HEK293 (cell line): ENCODE measurements around the gene AGBL3.

Source experiments
- GLIS1 ChIP-seq: fragments of 450-650 bp; formaldehyde crosslinking; IDR thresholded peaks from 2 replicates; pipeline ENCODE4 v1.5.1; 2016; ENCODE audit warnings: missing biosample characterization, missing genetic modification characterization
- MZF1 ChIP-seq: fragments of 450-650 bp; formaldehyde crosslinking; IDR thresholded peaks from 2 replicates; pipeline ENCODE4 v1.5.1; 2017; ENCODE audit warnings: missing biosample characterization, missing genetic modification characterization, borderline replicate concordance
- SETDB1 ChIP-seq: IDR thresholded peaks from one replicate; pipeline ENCODE4 v1.6.1; 2017; ENCODE audit warnings: mild to moderate bottlenecking, low read length, moderate library complexity, mixed read lengths; ENCODE audit not compliant: insufficient read length
- TRIM28 ChIP-seq: IDR thresholded peaks from 2 replicates; pipeline ENCODE4 v1.6.1; 2011; ENCODE audit warnings: low read length, control low read depth, borderline replicate concordance
- ZBTB10 ChIP-seq: fragments of 450-650 bp; formaldehyde crosslinking; IDR thresholded peaks from 2 replicates; pipeline ENCODE4 v1.5.1; 2016; ENCODE audit warnings: missing biosample characterization, missing genetic modification characterization
- ZBTB20 ChIP-seq: fragments of 450-650 bp; formaldehyde crosslinking; IDR thresholded peaks from 2 replicates; pipeline ENCODE4 v1.5.1; 2016; ENCODE audit warnings: missing biosample characterization, missing genetic modification characterization
- ZBTB8A ChIP-seq: fragments of 450-650 bp; formaldehyde crosslinking; IDR thresholded peaks from 2 replicates; pipeline ENCODE4 v1.5.1; 2016; ENCODE audit warnings: missing biosample characterization, missing genetic modification characterization
- ZFHX2 ChIP-seq: fragments of 450-650 bp; formaldehyde crosslinking; conservative IDR thresholded peaks from 2 replicates; pipeline ENCODE4 v1.5.1; 2016; ENCODE audit warnings: missing biosample characterization, missing genetic modification characterization
- ZIC2 ChIP-seq: fragments of 450-650 bp; formaldehyde crosslinking; IDR thresholded peaks from 2 replicates; pipeline ENCODE4 v1.5.1; 2016; ENCODE audit warnings: missing biosample characterization, missing genetic modification characterization
- ZNF133 ChIP-seq: fragments of 450-650 bp; formaldehyde crosslinking; IDR thresholded peaks from 2 replicates; pipeline ENCODE4 v1.5.1; 2016; ENCODE audit warnings: missing biosample characterization, missing genetic modification characterization
- ZNF155 ChIP-seq: fragments of 450-650 bp; formaldehyde crosslinking; IDR thresholded peaks from 2 replicates; pipeline ENCODE4 v1.5.1; 2016; ENCODE audit warnings: missing biosample characterization, missing genetic modification characterization
- ZNF223 ChIP-seq: fragments of 450-650 bp; formaldehyde crosslinking; IDR thresholded peaks from 2 replicates; pipeline ENCODE4 v1.5.1; 2016; ENCODE audit warnings: missing biosample characterization, missing genetic modification characterization
- ZNF23 ChIP-seq: fragments of 450-650 bp; formaldehyde crosslinking; IDR thresholded peaks from 2 replicates; pipeline ENCODE4 v1.5.1; 2016; ENCODE audit warnings: missing biosample characterization, missing genetic modification characterization, borderline replicate concordance
- ZNF266 ChIP-seq: fragments of 450-650 bp; formaldehyde crosslinking; IDR thresholded peaks from 2 replicates; pipeline ENCODE4 v1.5.1; 2016; ENCODE audit warnings: missing biosample characterization, missing genetic modification characterization, low read depth
- ZNF501 ChIP-seq: fragments of 450-650 bp; formaldehyde crosslinking; IDR thresholded peaks from 2 replicates; pipeline ENCODE4 v1.5.1; 2016; ENCODE audit warnings: missing biosample characterization, missing genetic modification characterization
- ZNF544 ChIP-seq: fragments of 450-650 bp; formaldehyde crosslinking; IDR thresholded peaks from 2 replicates; pipeline ENCODE4 v1.5.0; 2017; ENCODE audit warnings: missing biosample characterization, missing genetic modification characterization
- ZNF626 ChIP-seq: fragments of 450-650 bp; sonication (Bioruptor Pico); formaldehyde crosslinking; IDR thresholded peaks from 2 replicates; pipeline ENCODE4 v1.5.1; 2018; ENCODE audit warnings: missing biosample characterization, missing genetic modification characterization, inconsistent platforms
- ZNF629 ChIP-seq: fragments of 450-650 bp; formaldehyde crosslinking; IDR thresholded peaks from 2 replicates; pipeline ENCODE4 v1.5.1; 2017; ENCODE audit warnings: missing biosample characterization, missing genetic modification characterization
- ZNF660 ChIP-seq: fragments of 450-650 bp; IDR thresholded peaks from 2 replicates; pipeline ENCODE4 v1.5.1; 2018; ENCODE audit warnings: missing biosample characterization, mild to moderate bottlenecking, missing genetic modification characterization
- ZNF670 ChIP-seq: fragments of 450-650 bp; formaldehyde crosslinking; IDR thresholded peaks from 2 replicates; pipeline ENCODE4 v1.5.1; 2016; ENCODE audit warnings: missing biosample characterization, missing genetic modification characterization, low read depth
- ZNF792 ChIP-seq: fragments of 450-650 bp; formaldehyde crosslinking; IDR thresholded peaks from 2 replicates; pipeline ENCODE4 v1.5.1; 2016; ENCODE audit warnings: missing biosample characterization, missing genetic modification characterization
- ZNF830 ChIP-seq: fragments of 450-650 bp; IDR thresholded peaks from 2 replicates; pipeline ENCODE4 v1.5.0; 2018; ENCODE audit warnings: missing biosample characterization, missing genetic modification characterization, low read depth, mild to moderate bottlenecking, moderate library complexity
- ZNF843 ChIP-seq: fragments of 450-650 bp; formaldehyde crosslinking; IDR thresholded peaks from 2 replicates; pipeline ENCODE4 v1.5.1; 2016; ENCODE audit warnings: missing biosample characterization, missing genetic modification characterization
- ZSCAN16 ChIP-seq: fragments of 450-650 bp; formaldehyde crosslinking; IDR thresholded peaks from 2 replicates; pipeline ENCODE4 v1.5.1; 2016; ENCODE audit warnings: missing biosample characterization, missing genetic modification characterization
- ZSCAN23 ChIP-seq: fragments of 450-650 bp; formaldehyde crosslinking; IDR thresholded peaks from 2 replicates; pipeline ENCODE4 v1.5.1; 2016; ENCODE audit warnings: missing biosample characterization, missing genetic modification characterization
- ZSCAN30 ChIP-seq: fragments of 450-650 bp; IDR thresholded peaks from 2 replicates; pipeline ENCODE4 v1.5.1; 2018; ENCODE audit warnings: missing biosample characterization, mild to moderate bottlenecking, missing genetic modification characterization, moderate library complexity
- TF ChIP-seq, protein P1 (sequence below): fragments of 450-650 bp; formaldehyde crosslinking; IDR thresholded peaks from 2 replicates; pipeline ENCODE4 v1.5.1; 2016; ENCODE audit warnings: missing biosample characterization, missing genetic modification characterization
- TF ChIP-seq, protein P2 (sequence below): fragments of 450-650 bp; formaldehyde crosslinking; IDR thresholded peaks from 2 replicates; pipeline ENCODE4 v1.5.1; 2016; ENCODE audit warnings: missing biosample characterization, missing genetic modification characterization
- TF ChIP-seq, protein P3 (sequence below): fragments of 450-650 bp; formaldehyde crosslinking; IDR thresholded peaks from 2 replicates; pipeline ENCODE4 v1.5.1; 2016; ENCODE audit warnings: missing biosample characterization, missing genetic modification characterization
- TF ChIP-seq, protein P4 (sequence below): fragments of 450-650 bp; formaldehyde crosslinking; IDR thresholded peaks from 2 replicates; pipeline ENCODE4 v1.5.1; 2016; ENCODE audit warnings: missing biosample characterization, missing genetic modification characterization
- TF ChIP-seq, protein P5 (sequence below): fragments of 450-650 bp; formaldehyde crosslinking; IDR thresholded peaks from 2 replicates; pipeline ENCODE4 v1.5.1; 2017; ENCODE audit warnings: missing biosample characterization, missing genetic modification characterization

The AGBL3 gene

DNA sequence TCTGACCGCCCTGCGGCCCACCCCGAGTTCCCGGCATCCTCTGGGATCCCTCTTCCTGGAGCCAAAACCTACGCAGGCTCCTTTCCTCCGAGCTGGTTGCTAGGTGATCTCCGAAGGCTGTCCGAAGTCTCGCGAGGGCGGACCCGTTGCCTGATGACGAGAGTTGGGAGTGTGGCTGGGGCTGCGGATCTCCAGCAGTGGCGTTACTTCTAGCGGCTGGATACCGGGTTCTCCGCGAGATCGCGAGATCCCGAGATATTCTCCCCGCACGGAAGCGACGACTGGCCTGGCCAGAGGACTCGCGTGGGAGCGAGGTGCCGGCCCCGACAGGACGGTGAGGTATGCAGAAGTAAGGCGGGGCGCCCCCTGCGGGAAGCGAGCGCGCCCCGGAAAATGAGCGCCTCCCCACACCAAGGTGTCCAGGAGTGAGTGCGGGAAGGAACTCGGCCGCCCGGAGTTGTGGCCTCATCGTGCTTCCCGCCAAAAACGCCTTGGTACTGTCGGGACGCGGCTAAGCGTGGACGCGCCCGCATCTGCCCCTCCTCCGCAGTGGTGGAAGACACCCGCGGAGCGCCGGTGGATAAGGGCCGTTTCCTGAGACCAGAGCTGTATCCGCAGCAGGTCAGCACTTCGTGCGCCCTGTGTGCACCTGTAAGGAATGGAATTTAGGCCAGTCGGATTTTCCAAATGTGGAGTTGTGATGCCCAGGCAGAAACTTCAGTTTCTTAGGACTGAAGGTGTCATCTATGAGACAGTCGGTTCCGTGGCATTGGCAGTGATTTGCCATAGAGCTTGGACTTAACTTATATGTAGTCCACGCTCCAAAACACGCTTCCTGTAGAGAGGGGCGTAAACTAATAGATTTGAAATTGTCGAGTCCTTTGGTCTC, at the start of gene AGBL3 (continued):
- TF ChIP-seq, protein P1, sequence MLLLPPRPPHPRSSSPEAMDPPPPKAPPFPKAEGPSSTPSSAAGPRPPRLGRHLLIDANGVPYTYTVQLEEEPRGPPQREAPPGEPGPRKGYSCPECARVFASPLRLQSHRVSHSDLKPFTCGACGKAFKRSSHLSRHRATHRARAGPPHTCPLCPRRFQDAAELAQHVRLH, result peak; percentile 58; the same call in 1 of the 2 replicates
- TF ChIP-seq ZSCAN16 (tag by site-specific recombination) (no peak), ZIC2 (tag by site-specific recombination) (peak; percentile 71), ZSCAN30 (peak; percentile 93), ZNF670 (tag by site-specific recombination) (no peak), ZNF843 (tag by site-specific recombination) (peak; percentile 73), ZBTB20 (tag by site-specific recombination) (peak; percentile 70; the same call in 1 of the 2 replicates), ZNF155 (no peak), ZFHX2 (tag by site-specific recombination) (peak; percentile 46), ZNF629 (peak; percentile 85), TRIM28 (peak; percentile 59; the same call in 1 of the 2 replicates), MZF1 (tag by site-specific recombination) (peak; percentile 50; the same call in 1 of the 2 replicates), ZNF501 (peak; percentile 99), SETDB1 (peak; percentile 26), ZNF223 (tag by site-specific recombination) (no peak), ZNF830 (no peak), ZSCAN23 (tag by site-specific recombination) (no peak), ZNF544 (tag by site-specific recombination) (no peak), ZBTB8A (peak; percentile 67), ZNF792 (tag by site-specific recombination) (peak; percentile 65; the same call in 1 of the 2 replicates), ZNF660 (tag by site-specific recombination) (peak; percentile 87), ZNF626 (no peak), ZNF133 (tag by site-specific recombination) (no peak), ZNF23 (tag by site-specific recombination) (no peak), ZNF266 (tag by site-specific recombination) (no peak), ZBTB10 (peak; percentile 90), GLIS1 (tag by site-specific recombination) (peak; percentile 48; the same call in 1 of the 2 replicates)
- TF ChIP-seq, protein P2, sequence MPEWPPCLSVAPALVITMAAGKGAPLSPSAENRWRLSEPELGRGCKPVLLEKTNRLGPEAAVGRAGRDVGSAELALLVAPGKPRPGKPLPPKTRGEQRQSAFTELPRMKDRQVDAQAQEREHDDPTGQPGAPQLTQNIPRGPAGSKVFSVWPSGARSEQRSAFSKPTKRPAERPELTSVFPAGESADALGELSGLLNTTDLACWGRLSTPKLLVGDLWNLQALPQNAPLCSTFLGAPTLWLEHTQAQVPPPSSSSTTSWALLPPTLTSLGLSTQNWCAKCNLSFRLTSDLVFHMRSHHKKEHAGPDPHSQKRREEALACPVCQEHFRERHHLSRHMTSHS (tag by site-specific recombination), result no peak
- TF ChIP-seq, protein P3, sequence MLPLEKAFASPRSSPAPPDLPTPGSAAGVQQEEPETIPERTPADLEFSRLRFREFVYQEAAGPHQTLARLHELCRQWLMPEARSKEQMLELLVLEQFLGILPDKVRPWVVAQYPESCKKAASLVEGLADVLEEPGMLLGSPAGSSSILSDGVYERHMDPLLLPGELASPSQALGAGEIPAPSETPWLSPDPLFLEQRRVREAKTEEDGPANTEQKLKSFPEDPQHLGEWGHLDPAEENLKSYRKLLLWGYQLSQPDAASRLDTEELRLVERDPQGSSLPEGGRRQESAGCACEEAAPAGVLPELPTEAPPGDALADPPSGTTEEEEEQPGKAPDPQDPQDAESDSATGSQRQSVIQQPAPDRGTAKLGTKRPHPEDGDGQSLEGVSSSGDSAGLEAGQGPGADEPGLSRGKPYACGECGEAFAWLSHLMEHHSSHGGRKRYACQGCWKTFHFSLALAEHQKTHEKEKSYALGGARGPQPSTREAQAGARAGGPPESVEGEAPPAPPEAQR (tag by site-specific recombination), result peak; percentile 56; the same call in 1 of the 2 replicates
- TF ChIP-seq, protein P4, sequence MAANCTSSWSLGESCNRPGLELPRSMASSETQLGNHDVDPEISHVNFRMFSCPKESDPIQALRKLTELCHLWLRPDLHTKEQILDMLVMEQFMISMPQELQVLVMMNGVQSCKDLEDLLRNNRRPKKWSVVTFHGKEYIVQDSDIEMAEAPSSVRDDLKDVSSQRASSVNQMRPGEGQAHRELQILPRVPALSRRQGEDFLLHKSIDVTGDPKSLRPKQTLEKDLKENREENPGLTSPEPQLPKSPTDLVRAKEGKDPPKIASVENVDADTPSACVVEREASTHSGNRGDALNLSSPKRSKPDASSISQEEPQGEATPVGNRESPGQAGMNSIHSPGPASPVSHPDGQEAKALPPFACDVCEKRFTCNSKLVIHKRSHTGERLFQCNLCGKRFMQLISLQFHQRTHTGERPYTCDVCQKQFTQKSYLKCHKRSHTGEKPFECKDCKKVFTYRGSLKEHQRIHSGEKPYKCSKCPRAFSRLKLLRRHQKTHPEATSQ (tag by site-specific recombination), result peak; percentile 78; the same call in 1 of the 2 replicates
- TF ChIP-seq, protein P5, sequence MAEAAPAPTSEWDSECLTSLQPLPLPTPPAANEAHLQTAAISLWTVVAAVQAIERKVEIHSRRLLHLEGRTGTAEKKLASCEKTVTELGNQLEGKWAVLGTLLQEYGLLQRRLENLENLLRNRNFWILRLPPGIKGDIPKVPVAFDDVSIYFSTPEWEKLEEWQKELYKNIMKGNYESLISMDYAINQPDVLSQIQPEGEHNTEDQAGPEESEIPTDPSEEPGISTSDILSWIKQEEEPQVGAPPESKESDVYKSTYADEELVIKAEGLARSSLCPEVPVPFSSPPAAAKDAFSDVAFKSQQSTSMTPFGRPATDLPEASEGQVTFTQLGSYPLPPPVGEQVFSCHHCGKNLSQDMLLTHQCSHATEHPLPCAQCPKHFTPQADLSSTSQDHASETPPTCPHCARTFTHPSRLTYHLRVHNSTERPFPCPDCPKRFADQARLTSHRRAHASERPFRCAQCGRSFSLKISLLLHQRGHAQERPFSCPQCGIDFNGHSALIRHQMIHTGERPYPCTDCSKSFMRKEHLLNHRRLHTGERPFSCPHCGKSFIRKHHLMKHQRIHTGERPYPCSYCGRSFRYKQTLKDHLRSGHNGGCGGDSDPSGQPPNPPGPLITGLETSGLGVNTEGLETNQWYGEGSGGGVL (tag by site-specific recombination), result no peak
